Endothelial cell of umbilical vein (primary cell): ENCODE data around the gene RASGRF1. TPM values are rescaled to one million over a fixed set of nuclear protein-coding genes. Genes with fewer than 3 reads are reported as not detected.

Experiments
- BruUV-seq: library from RNA; stranded (reverse); fragments of 400-500 nt; replicated peaks from 2 replicates; lab custom pipeline; 2021; lab: Mats Ljungman, UMichigan
- CTCF ChIA-PET: fragments of 300-600, 350-600 bp; sonication (Branson Sonifier 250); formaldehyde crosslinking; loops from one replicate; lab custom pipeline; 2021; ENCODE audit warnings: antibody characterized with exemption, inconsistent platforms; lab: Charles Lee
- POLR2A ChIA-PET: fragments of 300-600, 350-600 bp; sonication (Branson Sonifier 250); formaldehyde crosslinking; loops from one replicate; lab custom pipeline; 2021; ENCODE audit warnings: antibody characterized with exemption, inconsistent platforms; lab: Charles Lee
- DNase-seq: peaks from one replicate; pipeline ENCODE4 v3.0.0-alpha.2; 2011; ENCODE audit warnings: low read depth, low spot score
- FAIRE-seq: peaks from 2 replicates; lab custom pipeline; 2011; peaks lifted over from hg19 to GRCh38; lab: Jason Lieb, UNC
- H2AFZ ChIP-seq: 2 replicates; pipeline ENCODE4 v1.6.0; 2012; ENCODE audit warnings: low read depth, low read length, control low read depth, inconsistent platforms
- H3K27ac ChIP-seq: 2 replicates; pipeline ENCODE4 v1.5.1; 2011; ENCODE audit warnings: low read depth, mild to moderate bottlenecking, control low read depth, low read length, moderate library complexity; ENCODE audit not compliant: insufficient read depth
- H3K27me3 ChIP-seq, 2 experiments: 2 replicates each; pipeline versions ENCODE4 v1.6.0 to v1.6.1; 2011; ENCODE audit warnings: low read length in 2 of 2, mixed read lengths in 1 of 2; ENCODE audit not compliant: control insufficient read depth in 2 of 2, insufficient read depth in 2 of 2
- H3K36me3 ChIP-seq, 2 experiments: 2 replicates in 1 of 2; 3 replicates in 1 of 2; pipeline ENCODE4 v1.5.1; 2011; ENCODE audit warnings: low read length in 2 of 2, mild to moderate bottlenecking in 1 of 2, moderate library complexity in 1 of 2; ENCODE audit not compliant: control insufficient read depth in 2 of 2, insufficient read depth in 2 of 2; ENCODE audit errors: extremely low read depth in 1 of 2
- H3K4me1 ChIP-seq: 3 replicates; pipeline ENCODE4 v1.5.1; 2011; ENCODE audit warnings: mild to moderate bottlenecking, low read length; ENCODE audit not compliant: control insufficient read depth, insufficient read depth; ENCODE audit errors: extremely low read depth
- H3K4me2 ChIP-seq: 2 replicates; pipeline ENCODE4 v1.6.1; 2011; ENCODE audit warnings: low read length, control low read depth, mixed read lengths; ENCODE audit not compliant: insufficient read depth
- H3K4me3 ChIP-seq, 3 experiments: fragments of 200-600 bp in 1 of 3; sonication (generic), shearing (Covaris generic) in 1 of 3; replicated peaks in 1 of 3; 2 replicates each; pipeline ENCODE4 v1.5.1; 2011 to 2016; ENCODE audit warnings: control low read depth in 3 of 3, low read length in 3 of 3, mild to moderate bottlenecking in 2 of 3, inconsistent platforms in 1 of 3, low read depth in 1 of 3, moderate library complexity in 1 of 3; ENCODE audit not compliant: insufficient read depth in 1 of 3
- H3K79me2 ChIP-seq: 2 replicates; pipeline ENCODE4 v1.6.0; 2012; ENCODE audit warnings: low read length, inconsistent platforms; ENCODE audit not compliant: control insufficient read depth, insufficient read depth
- H3K9ac ChIP-seq: replicated peaks from 2 replicates; pipeline ENCODE3; 2011; ENCODE audit warnings: low read length, control low read depth; ENCODE audit not compliant: insufficient read depth; ENCODE audit errors: extremely low read depth
- H3K9me1 ChIP-seq: replicated peaks from 3 replicates; pipeline ENCODE4 v1.6.0; 2011; ENCODE audit warnings: mild to moderate bottlenecking, low read length; ENCODE audit not compliant: control insufficient read depth, insufficient read depth; ENCODE audit errors: extremely low read depth
- H3K9me3 ChIP-seq: replicated peaks from 2 replicates; pipeline ENCODE4 v1.5.1; 2012; ENCODE audit warnings: low read length, inconsistent platforms; ENCODE audit not compliant: control insufficient read depth, insufficient read depth
- H4K20me1 ChIP-seq: replicated peaks from 2 replicates; pipeline ENCODE3; 2011; ENCODE audit warnings: mild to moderate bottlenecking, low read length; ENCODE audit not compliant: control insufficient read depth, insufficient read depth; ENCODE audit errors: extremely low read depth
- EZH2 ChIP-seq: IDR thresholded peaks from 2 replicates; pipeline ENCODE4 v1.6.1; 2012; ENCODE audit warnings: borderline replicate concordance, low read depth, mild to moderate bottlenecking, moderate library complexity, low read length, inconsistent platforms; ENCODE audit not compliant: severe bottlenecking
- FOS ChIP-seq: IDR thresholded peaks from 2 replicates; pipeline ENCODE4 v1.6.1; 2011; ENCODE audit warnings: mild to moderate bottlenecking, low read length, moderate library complexity, borderline replicate concordance; ENCODE audit not compliant: insufficient read depth
- GATA2 ChIP-seq: IDR thresholded peaks from 2 replicates; pipeline ENCODE4 v1.7.0; 2011; ENCODE audit warnings: low read depth, mild to moderate bottlenecking, moderate library complexity, mixed read lengths, low read length; ENCODE audit not compliant: insufficient read length, insufficient read depth
- JUN ChIP-seq: IDR thresholded peaks from 2 replicates; pipeline ENCODE4 v1.6.1; 2011; ENCODE audit warnings: borderline replicate concordance, low read depth; ENCODE audit not compliant: insufficient read length, insufficient read depth
- MYC ChIP-seq: IDR thresholded peaks from one replicate; pipeline ENCODE4 v1.6.1; 2011; ENCODE audit warnings: mild to moderate bottlenecking, low read depth, low read length
- POLR2A ChIP-seq: IDR thresholded peaks from 2 replicates; pipeline ENCODE4 v1.6.1; 2012; ENCODE audit warnings: low read depth, mild to moderate bottlenecking, control low read depth, low read length
- POLR2AphosphoS5 ChIP-seq: IDR thresholded peaks from 2 replicates; pipeline ENCODE4 v1.6.1; 2012; ENCODE audit warnings: low read depth, mild to moderate bottlenecking, control low read depth, low read length, moderate library complexity; ENCODE audit not compliant: insufficient read depth
- dilution Hi-C: fragments of 300-500 bp; cut with MboI; formaldehyde crosslinking; loops from one replicate; pipeline ENCODE4 v1.15.0; 2019; ENCODE audit warnings: low sequenced_read_pairs; ENCODE audit not compliant: extremely low pct_ligation_motif_present
- intact Hi-C: fragments of 100-400 bp; cut with micrococcal nuclease; formaldehyde crosslinking; loops from one replicate; pipeline ENCODE4 v1.10.0; 2022
- polyA plus RNA-seq, 4 experiments: library from polyadenylated mRNA; depleted of rRNA in 3 of 4; stranded (reverse) in 3 of 4; unstranded in 1 of 4; fragments of >200 nt; gene quantifications; 2 replicates each; pipeline versions ENCODE4 v1.2.1 to v1.2.3, GENCODE V29; 2011 to 2012; ENCODE audit warnings: missing spikeins in 1 of 4
- total RNA-seq: library from RNA; stranded (reverse); gene quantifications from 2 replicates; pipeline ENCODE4 v1.2.3, GENCODE V29; 2021
- TF ChIP-seq, protein P1 (sequence below): IDR thresholded peaks from 2 replicates; pipeline ENCODE4 v1.6.1; 2011; ENCODE audit not compliant: insufficient read depth, insufficient read length
- TF ChIP-seq, protein P2 (sequence below), 2 donors: IDR thresholded peaks; 1 replicate in 1 of 2; 2 replicates in 1 of 2; pipeline ENCODE4 v1.5.1; 2011; ENCODE audit warnings: low read length in 2 of 2, mild to moderate bottlenecking in 2 of 2, moderate library complexity in 2 of 2, control low read depth in 1 of 2, inconsistent platforms in 1 of 2, low read depth in 1 of 2; ENCODE audit not compliant: insufficient read depth in 1 of 2; ENCODE audit errors: extremely low read depth in 1 of 2

Gene RASGRF1
- total and polyA plus RNA-seq, 2 donors (not counting 3 experiments of a cell fraction or from before 2014, with no cell fraction given): 0.04 TPM; not detected in 1

- Histone ChIP-seq H3K27me3 (peaks cover 10 to 11% of the 10 kb centered on the region in 2 experiments), H3K27ac (no peak overlapping the region), H3K4me1 (peaks cover 5% of the 10 kb centered on the region), H3K9me1 (no peaks in the 10 kb centered on the region), H3K79me2 (no peaks in the 10 kb centered on the region), H3K4me3 (no peak overlapping the region), H2AFZ (no peak overlapping the region), H4K20me1 (no peaks in the 10 kb centered on the region), H3K4me2 (no peak overlapping the region), H3K9me3 (no peaks in the 10 kb centered on the region), H3K36me3 (no peaks in the 10 kb centered on the region), H3K9ac (no peak overlapping the region)
- CTCF ChIA-PET: interaction anchor here (0.8 to 1.3 kb wide), 3 partner anchors 13 to 241 kb away, joined by 3 to 4 read pairs (median 3); no protein-coding TSS in a partner anchor
- DNase-seq (no peak), FAIRE-seq (no peak)
- dilution Hi-C loops: no loop called here
- intact Hi-C loops: no loop called here
- no peak for TF ChIP-seq JUN
- TF ChIP-seq POLR2AphosphoS5: no peak
- TF ChIP-seq, protein P1, sequence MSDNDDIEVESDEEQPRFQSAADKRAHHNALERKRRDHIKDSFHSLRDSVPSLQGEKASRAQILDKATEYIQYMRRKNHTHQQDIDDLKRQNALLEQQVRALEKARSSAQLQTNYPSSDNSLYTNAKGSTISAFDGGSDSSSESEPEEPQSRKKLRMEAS: no peak
- TF ChIP-seq MYC: no peak
- no peak for TF ChIP-seq POLR2A
- TF ChIP-seq, protein P2, sequence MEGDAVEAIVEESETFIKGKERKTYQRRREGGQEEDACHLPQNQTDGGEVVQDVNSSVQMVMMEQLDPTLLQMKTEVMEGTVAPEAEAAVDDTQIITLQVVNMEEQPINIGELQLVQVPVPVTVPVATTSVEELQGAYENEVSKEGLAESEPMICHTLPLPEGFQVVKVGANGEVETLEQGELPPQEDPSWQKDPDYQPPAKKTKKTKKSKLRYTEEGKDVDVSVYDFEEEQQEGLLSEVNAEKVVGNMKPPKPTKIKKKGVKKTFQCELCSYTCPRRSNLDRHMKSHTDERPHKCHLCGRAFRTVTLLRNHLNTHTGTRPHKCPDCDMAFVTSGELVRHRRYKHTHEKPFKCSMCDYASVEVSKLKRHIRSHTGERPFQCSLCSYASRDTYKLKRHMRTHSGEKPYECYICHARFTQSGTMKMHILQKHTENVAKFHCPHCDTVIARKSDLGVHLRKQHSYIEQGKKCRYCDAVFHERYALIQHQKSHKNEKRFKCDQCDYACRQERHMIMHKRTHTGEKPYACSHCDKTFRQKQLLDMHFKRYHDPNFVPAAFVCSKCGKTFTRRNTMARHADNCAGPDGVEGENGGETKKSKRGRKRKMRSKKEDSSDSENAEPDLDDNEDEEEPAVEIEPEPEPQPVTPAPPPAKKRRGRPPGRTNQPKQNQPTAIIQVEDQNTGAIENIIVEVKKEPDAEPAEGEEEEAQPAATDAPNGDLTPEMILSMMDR (IDR thresholded peaks at IDR 0.05; ENCODE audit: extremely low read depth in 1 of 2, insufficient read depth in 1 of 2, low read depth in 1 of 2, low read length in 2 of 2): no peak
- TF ChIP-seq EZH2: no peak
- TF ChIP-seq GATA2: no peak
- no peak for TF ChIP-seq FOS
- BruUV-seq: no TSS peak
- POLR2A ChIA-PET: no interaction called here
Measured at GRCh38 chr15:78943692-78944091, 146.9 kb downstream of the RASGRF1 start.
